ENCODE measurements around the gene NPHS1.
A peak's percentile ranks its signal among the peaks of the same experiment; 100 is the strongest.
"Not testable (repeated sequence)": the region's sequence is repeated elsewhere in the genome, so short reads cannot be mapped to it uniquely, and the experiment has no call there.

Gene NPHS1

GRCh38 chr19:35813043-35813890, 39.0 kb downstream of the NPHS1 start:
- DNase-seq (ENCODE audit: low spot score): no peak

- no peak for DNase-seq (ENCODE audit: low spot score)
These were observed 39.9 kb downstream of the NPHS1 start, which contains the start of gene PRODH2 for GRCh38 chr19:35812220-35813042. PRODH2 (minus strand) TSS chr19:35812845; CDS start chr19:35812805, 40 bp downstream.

GRCh38 chr19:35811317-35812219, 40.7 kb downstream of the NPHS1 start:
- DNase-seq (ENCODE audit: low spot score): no peak

GRCh38 chr19:35807633-35808032, 44.7 kb downstream of the NPHS1 start:
- no peak for DNase-seq (ENCODE audit: low spot score)

GRCh38 chr19:35806597-35806996, 45.7 kb downstream of the NPHS1 start:
- DNase-seq (ENCODE audit: low spot score): no peak

GRCh38 chr19:35805526-35806102, 46.7 kb downstream of the NPHS1 start:
- DNase-seq (ENCODE audit: low spot score): no peak

- DNase-seq (ENCODE audit: low spot score): no peak
These were observed 50.5 kb downstream of the NPHS1 start for GRCh38 chr19:35801828-35802227.

GRCh38 chr19:35797663-35798062, 54.6 kb downstream of the NPHS1 start:
- no peak for DNase-seq (ENCODE audit: low spot score)

GRCh38 chr19:35796645-35797542, 55.4 kb downstream of the NPHS1 start:
- no peak for DNase-seq (ENCODE audit: low spot score)

GRCh38 chr19:35795564-35795963, 56.7 kb downstream of the NPHS1 start:
- not testable (repeated sequence) for DNase-seq (ENCODE audit: low spot score)

- DNase-seq (ENCODE audit: low spot score): peak; percentile 79
These were observed 58.7 kb downstream of the NPHS1 start for GRCh38 chr19:35793381-35794165.

- DNase-seq (ENCODE audit: low spot score): no peak
These were observed 59.4 kb downstream of the NPHS1 start for GRCh38 chr19:35792888-35793287.

GRCh38 chr19:35792312-35792711, 60.0 kb downstream of the NPHS1 start:
- no peak for DNase-seq (ENCODE audit: low spot score)

- DNase-seq (ENCODE audit: low spot score): no peak
These were observed 60.5 kb downstream of the NPHS1 start for GRCh38 chr19:35791814-35792279.

- no peak for DNase-seq (ENCODE audit: low spot score)
These were observed 61.1 kb downstream of the NPHS1 start for GRCh38 chr19:35790981-35791813.

GRCh38 chr19:35789978-35790944, 62.0 kb downstream of the NPHS1 start:
- DNase-seq (ENCODE audit: low spot score): no peak

- DNase-seq (ENCODE audit: low spot score): no peak
These were observed 62.9 kb downstream of the NPHS1 start for GRCh38 chr19:35789195-35789977.

Data from GM03348 (cell line).